GM18511 (cell line): ENCODE measurements around the gene WDR36.
"Not testable (repeated sequence)": the region's sequence is repeated elsewhere in the genome, so short reads cannot be mapped to it uniquely, and the experiment has no call there.

Source experiments
- ATAC-seq: cut with Tn5 transposase; IDR thresholded peaks from one replicate; pipeline ENCODE4 v1.9.1; 2021; ENCODE audit warnings: mild to moderate bottlenecking, moderate library complexity; ENCODE audit not compliant: unreplicated experiment

Gene WDR36

GRCh38 chr5:111134864-111135263 lies 42.7 kb downstream of the WDR36 start:
- ATAC-seq: no peak

- ATAC-seq: no peak
Observed at GRCh38 chr5:111135363-111135762, 43.2 kb downstream of the WDR36 start.

- ATAC-seq: no peak
Observed at GRCh38 chr5:111135946-111136345, 43.8 kb downstream of the WDR36 start.

GRCh38 chr5:111138096-111138495 lies 45.9 kb downstream of the WDR36 start:
- no peak for ATAC-seq

- not testable (repeated sequence) for ATAC-seq
Observed at GRCh38 chr5:111141471-111141870, 49.3 kb downstream of the WDR36 start.

- no peak for ATAC-seq
Observed at GRCh38 chr5:111142932-111143331, 50.8 kb downstream of the WDR36 start.

GRCh38 chr5:111143910-111144309 lies 51.8 kb downstream of the WDR36 start:
- peak; percentile 38 for ATAC-seq

- ATAC-seq: peak; percentile 97
Observed at GRCh38 chr5:111144352-111144930, 52.3 kb downstream of the WDR36 start.

- no peak for ATAC-seq
Observed at GRCh38 chr5:111146053-111146452, 53.9 kb downstream of the WDR36 start.

- no peak for ATAC-seq
Observed at GRCh38 chr5:111147502-111147901, 55.4 kb downstream of the WDR36 start.

GRCh38 chr5:111151998-111152397 lies 59.9 kb downstream of the WDR36 start:
- ATAC-seq: no peak

GRCh38 chr5:111153483-111153882 lies 61.3 kb downstream of the WDR36 start:
- no peak for ATAC-seq

- no peak for ATAC-seq
Observed at GRCh38 chr5:111153945-111154344, 61.8 kb downstream of the WDR36 start.

- peak; percentile 87 for ATAC-seq
Observed at GRCh38 chr5:111158105-111158744, 66.1 kb downstream of the WDR36 start.

- ATAC-seq: no peak
Observed at GRCh38 chr5:111159845-111160244, 67.7 kb downstream of the WDR36 start.

GRCh38 chr5:111163000-111163399 lies 70.9 kb downstream of the WDR36 start:
- no peak for ATAC-seq

- ATAC-seq: no peak
Observed at GRCh38 chr5:111165058-111165457, 72.9 kb downstream of the WDR36 start.

GRCh38 chr5:111167551-111167950 lies 75.4 kb downstream of the WDR36 start:
- no peak for ATAC-seq

GRCh38 chr5:111168608-111169007 lies 76.5 kb downstream of the WDR36 start:
- no peak for ATAC-seq

GRCh38 chr5:111169269-111169668 lies 77.1 kb downstream of the WDR36 start:
- no peak for ATAC-seq

- no peak for ATAC-seq
Observed at GRCh38 chr5:111170279-111170678, 78.1 kb downstream of the WDR36 start.

- ATAC-seq: no peak
Observed at GRCh38 chr5:111172504-111172903, 80.4 kb downstream of the WDR36 start.

GRCh38 chr5:111173476-111173875 lies 81.3 kb downstream of the WDR36 start:
- no peak for ATAC-seq
